HG02840 (cell line): Measurements from ENCODE around the gene LIPT1.
"Not testable (repeated sequence)": the region's sequence is repeated elsewhere in the genome, so short reads cannot be mapped to it uniquely, and the experiment has no call there.

Source experiments
- ATAC-seq: cut with Tn5 transposase; IDR thresholded peaks from one replicate; pipeline ENCODE4 v1.9.1; 2021; ENCODE audit warnings: mild to moderate bottlenecking, moderate library complexity, moderate number of reproducible peaks; ENCODE audit not compliant: unreplicated experiment, low FRiP score

Gene LIPT1

DNA sequence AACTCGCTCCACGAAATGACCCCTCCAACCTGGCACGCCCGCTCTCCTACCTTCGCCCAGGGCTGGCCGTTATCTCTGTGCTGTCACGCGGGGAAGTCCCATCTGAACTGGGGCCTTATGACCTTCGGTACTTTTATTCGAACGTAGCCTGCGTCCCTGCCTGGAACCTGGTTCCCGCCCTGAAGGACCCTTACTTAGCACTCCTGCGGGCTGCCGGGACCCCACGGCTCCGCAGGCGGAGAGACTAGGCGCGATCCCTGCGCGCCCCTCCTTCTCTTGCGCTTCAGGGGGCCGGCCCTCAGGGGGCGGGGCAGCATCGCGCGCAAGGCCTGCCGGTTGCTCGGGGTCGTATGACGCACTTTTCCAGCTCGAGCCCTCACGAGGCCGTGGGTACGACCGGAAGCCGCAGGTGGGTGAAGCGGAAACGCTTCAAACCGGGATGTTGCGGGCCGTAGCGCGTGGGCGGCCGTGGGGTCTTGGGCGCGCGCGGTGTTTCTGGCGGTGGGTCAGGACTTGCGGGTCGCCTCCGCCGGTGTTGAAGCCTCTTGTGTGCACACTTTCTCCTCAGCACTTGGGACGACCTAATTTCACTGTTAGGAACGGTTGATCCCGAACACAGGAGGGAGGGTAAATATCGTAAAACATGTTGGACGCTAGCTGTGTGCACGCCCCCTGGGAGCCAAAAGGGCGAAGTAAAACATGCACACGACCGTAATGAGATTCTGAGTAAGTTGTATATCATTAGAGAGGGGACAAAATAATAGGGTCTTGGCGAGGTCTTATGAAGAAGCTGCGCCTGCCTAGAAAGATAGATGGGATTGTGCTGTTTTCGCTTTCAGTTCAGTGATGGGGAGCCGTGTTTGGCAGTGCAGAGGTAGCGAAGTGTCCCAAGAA lies at the start of gene LIPT1, which contains the start of gene TSGA10:
TSS of gene LIPT1 (plus strand) at position 325 of the 894 bp plus-strand sequence. CDS start 6,991 bp downstream, outside the sequence.
TSS of gene TSGA10 (minus strand) at position 300 of the 894 bp plus-strand sequence. CDS start 45,503 bp downstream, outside the sequence.
- peak; percentile 94 for ATAC-seq

DNA sequence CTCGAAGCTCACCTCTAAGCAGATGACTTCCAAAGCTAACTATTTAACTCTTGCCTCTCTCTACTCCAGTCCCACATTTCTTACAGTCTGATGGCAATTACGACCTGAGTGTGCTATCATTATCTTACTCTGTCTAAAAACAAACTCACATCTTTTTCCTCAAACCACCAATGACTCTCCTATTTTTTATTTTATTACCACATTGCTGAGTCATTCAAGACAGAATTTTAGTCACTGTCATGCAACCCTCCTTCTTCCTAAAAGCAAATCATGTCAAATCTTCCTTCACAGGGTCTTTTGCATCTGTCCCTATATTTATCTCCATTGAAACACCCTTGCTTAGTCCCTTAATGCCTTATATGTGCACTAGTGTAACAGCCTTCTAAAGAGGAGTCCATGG lies 47.9 kb upstream of the LIPT1 start:
- ATAC-seq, result no peak

DNA sequence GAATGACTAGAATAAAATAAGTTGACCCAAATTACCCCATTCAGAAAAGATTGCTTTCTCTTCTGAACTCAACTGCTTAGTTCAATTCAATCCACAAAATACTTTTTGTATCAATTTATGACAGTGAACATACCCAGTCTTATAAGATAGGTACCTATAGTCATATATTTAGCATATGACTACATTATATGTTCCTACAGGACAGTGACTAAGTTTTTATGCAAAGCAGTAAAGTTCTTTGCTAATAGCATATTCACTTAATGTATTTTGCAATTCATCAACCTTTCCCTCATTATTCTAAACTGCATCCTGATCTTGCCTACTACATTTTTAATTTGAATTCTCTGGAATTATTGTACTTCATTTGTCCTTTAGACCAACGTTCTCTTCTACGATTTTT lies 43.5 kb upstream of the LIPT1 start:
- no peak for ATAC-seq

DNA sequence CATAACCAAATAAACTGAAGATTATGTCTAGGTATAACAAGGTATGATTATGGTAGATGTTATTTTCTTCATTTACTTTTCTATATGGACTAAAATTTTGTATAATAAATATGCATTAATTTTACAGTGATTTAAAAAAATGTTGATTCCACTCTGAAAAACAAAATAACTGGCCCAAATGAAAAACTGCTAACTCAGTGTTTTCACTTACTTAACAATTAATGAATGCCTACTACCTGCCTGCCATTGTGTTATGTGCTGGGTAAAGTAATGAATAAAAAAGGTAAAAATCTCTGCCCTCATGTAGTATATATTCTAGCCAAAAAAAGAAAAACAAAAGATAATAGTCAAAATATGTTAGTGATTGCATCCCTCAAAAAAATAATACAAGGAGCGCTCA lies 42.8 kb upstream of the LIPT1 start:
- ATAC-seq, result no peak

DNA sequence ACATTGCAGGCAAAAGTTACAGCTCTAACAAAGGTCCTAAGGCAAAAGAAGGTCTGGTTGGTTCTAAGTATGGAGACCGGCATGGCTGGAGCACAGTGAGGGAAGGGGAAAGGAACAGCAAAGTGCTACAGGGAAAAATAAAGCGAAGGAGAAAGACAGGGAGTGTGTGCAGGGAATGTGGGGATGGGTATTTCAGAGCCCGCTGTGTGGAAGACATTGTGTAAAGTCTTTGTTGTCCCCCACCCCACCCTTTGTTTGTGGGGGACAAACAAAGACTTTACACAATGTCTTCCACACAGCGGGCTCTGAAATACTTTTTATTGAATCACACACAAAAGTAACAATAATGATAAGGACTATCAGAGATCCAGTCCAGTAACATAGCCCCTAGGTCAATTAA lies 42.1 kb upstream of the LIPT1 start:
- no peak for ATAC-seq

DNA sequence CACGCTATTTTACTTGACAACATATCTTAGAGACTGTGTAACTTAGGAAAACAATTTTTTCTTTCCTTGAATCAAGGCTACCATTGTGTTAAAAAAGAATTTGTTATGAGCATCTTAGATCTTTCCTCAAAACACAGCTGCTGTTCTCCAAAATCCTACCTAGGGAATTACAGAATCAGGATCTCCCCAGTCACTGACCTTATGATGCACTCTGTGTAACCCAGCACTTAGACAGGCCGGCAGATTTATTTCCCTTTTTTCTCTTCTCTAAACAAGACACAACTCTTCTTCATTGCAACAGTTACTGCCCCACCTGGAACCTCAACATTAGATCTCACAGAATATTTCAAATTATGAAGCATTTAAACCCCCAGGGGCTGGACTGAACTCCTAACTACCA lies 26.8 kb upstream of the LIPT1 start:
- no peak for ATAC-seq

DNA sequence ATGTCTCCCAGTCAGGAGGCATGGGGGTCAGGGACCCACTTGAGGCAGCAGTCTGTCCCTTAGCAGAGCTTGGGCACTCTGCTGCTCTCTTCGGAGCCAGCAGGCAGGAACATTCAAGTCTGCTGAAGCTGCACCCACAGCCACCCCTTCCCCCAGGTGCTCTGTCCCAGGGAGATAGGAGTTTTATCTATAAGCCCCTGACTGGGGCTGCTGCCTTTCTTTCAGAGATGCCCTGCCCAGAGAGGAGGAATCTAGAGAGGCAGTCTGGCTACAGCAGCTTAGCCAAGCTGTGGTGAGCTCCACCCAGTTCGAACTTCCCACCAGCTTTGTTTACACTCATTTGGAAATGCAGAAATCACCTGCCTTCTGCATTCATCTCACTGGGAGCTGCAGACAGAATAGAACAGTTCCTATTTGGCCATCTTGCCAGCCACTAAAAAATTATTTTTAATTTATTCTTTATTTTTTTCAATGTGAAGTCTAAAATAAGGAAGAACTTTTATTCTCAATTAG lies 19.7 kb upstream of the LIPT1 start:
- not testable (repeated sequence) for ATAC-seq

DNA sequence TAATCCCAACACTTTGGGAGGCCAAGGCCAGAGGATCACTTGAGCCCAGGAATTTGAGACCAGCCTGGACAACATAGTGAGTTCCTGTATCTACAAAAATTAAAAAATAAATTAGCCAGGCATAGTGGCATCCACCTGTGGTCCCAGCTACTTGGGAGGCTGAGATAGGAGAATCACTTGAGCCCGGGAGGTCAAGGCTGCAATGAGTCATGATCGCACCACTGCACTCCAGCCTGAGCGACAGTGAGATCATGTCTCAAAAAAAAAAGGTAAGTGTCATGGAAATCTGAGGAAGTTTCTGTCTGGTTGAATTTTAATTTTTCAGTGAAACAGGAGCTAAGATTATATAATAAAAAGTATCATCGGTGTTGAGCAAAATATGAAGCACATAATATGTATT lies 15.8 kb upstream of the LIPT1 start:
- no peak for ATAC-seq

DNA sequence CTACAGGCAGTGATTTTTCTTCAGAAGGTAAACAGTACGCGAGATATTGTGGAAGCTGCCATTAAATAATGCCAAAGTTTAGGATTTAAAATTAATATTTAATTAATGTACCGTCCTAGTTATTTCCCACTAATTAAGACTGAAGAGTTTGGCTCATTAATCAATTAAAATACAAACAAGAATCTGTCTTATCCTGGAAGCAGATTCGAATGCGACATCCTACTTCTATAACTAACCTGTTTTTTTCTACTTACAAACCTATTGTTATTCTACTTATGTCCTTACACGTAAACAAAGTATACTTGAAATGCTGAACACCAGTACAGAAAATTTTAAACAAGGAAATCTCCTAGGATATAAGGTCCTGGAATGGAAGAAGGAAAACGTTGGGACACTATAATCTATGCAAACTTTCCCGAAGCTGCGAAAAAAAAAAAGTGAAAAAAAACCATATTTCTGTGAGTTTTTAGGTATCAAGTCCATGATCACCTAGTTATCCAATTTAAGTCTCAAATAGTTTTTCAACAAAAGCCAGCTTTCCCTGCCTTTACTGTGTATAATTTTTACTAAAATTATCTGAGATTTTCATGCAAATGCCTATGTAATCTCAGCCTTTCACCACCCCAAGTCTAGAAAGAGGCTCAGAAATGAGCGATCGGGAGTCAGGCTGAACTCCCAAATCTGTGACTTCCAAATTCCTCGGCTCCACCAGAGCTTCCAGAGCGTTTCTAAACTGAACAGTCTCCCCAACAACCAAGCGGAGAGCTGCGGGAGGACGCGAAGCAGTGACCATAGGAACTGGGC lies 14.5 kb upstream of the LIPT1 start:
- ATAC-seq, result no peak

DNA sequence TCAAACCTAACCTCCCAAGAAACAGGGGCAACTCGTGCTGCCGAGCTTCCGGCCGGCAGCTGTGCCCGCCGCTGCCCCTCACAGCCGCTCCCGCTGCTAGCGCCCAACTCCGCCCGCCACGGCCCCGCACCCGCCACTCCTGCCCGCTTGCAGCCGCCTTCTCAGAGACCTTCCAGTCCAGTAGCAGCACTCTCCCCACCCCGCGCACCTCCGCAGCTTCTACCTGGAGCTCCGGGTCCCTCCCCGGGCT lies 14.0 kb upstream of the LIPT1 start:
- no peak for ATAC-seq

DNA sequence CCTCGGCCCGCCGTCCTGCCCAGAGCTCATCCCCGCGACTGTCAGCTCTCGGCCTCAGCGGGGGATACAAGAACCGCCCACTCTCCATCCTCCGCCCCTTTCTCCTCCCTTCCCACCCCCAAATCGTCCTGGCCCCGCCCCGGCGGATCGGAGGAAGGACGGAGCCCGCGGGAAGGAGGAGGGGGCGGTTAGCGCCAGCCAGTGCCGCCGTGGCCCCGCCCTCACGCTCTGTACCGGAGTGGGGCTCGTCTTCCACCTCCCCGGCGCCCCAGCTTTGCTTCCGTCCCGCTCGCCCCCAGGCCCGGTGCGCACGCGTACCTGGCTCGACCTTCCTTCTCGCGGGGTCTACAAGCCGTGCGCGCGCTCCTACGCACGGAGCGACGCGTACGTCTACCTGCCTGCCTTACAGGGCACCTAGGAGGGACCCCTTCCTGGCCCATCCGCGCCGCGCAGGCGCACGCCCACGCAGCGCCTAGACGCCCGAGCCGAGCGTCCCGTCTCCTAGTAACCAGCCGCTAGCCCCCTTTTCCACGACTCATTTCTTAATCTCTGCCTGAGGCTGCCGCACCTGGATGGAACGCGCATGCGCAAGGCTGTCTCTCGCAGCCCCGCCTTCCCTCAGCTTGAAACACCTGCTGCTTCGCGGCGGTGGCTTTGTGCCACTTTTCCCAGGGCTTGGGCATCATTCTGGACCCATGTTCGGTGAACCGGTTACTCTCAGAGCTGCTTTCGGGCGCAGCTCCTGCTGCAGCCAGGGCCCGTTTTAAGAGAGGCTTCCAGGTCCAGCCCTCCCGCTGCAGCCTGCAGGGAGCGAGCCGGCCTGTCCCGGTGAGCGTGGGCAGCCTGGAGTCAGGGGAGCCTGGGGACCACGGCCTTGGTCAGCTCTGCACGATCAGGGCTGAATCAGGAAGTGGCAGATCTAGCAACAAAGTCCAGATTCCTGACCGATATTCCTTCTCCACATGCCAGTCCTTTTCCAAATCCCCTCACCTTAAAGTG lies 13.4 kb upstream of the LIPT1 start, which contains the start of gene C2orf15:
TSS of gene C2orf15 (plus strand) at position 598 of the 999 bp plus-strand sequence. CDS start 8,852 bp downstream, outside the sequence.
- ATAC-seq, result peak; percentile 91

DNA sequence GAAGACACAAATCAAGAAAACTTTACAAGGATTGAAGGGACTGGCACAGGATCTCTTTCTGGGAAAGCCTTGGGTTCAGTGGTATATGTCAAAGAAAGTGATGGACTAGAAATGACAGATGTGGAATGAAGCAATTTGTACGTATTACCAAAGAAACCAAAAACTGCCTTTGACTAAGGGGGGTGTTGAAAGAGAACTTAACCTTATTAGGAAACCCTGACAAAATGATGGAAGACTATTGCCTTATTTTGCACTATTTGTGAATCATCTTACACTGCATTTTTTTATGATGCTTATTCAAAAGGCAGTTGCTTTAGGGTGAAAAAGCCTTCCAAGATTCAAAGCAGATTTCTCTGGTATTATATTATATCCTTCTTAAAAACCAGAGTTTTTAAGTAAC lies 4.1 kb upstream of the LIPT1 start:
- ATAC-seq, result no peak

DNA sequence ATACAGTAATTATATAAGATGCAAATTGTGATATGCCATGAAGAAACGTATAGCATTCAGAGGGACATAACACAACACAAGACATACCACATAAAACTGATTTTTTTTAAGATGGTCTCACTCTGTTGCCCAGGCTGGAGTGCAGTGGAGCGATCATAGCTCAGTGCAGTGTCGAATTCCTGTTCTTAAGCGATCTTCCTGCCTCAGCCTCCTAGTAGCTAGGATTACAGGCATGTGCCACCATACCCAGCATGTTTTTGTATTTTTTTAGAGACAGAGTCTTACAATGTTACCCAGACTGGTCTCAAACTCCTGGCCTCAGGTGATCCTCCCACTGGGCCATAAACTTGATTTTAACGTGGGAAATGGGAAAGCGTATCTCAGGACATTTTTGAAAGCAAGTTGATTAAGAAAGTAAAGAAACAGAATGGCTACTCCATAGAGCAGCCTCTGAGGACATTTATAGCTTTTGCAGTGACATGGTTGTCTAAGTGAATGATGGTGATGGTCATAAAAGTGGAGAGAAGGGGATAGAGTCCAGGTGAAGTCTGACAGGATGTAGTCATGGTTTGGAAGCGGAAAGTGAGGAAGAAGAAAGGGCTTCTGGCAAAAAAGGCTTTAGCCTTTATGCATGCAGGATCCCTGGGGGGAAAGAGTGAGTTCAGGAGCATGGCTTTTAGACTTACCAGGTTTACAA lies 2.4 kb upstream of the LIPT1 start:
- ATAC-seq, result no peak

DNA sequence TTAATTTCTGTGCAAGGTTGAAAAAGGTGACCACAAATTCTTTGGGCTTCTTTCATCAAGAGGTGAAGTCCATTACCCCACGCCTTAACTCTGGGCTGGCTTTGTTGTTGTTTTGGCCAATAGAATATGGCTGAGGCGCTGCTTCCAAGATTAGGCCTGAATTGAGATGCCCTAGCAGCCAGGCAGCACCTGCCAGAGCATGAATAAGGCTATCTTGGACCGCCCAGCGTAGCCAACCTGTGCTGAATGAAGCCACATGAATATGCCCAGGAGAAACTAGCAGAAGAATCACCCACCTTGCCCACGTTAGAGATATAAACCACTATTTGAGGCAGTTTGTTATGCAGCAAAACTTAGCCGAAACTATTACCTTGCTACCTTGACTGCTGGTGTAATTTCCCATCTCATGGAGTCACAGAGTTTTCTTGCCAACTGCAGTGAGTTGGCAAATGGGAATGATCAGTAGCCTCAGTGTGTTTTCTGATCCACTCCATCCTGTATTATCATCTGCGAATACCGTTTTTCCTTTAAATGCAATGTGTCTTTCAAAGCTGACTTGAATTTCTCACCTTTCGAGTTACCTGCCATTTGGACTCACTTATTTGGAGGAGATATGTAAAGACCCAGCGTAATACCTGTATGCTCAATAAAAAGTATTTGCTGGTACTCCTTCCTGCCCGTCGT lies 704 bp upstream of the LIPT1 start:
- no peak for ATAC-seq

DNA sequence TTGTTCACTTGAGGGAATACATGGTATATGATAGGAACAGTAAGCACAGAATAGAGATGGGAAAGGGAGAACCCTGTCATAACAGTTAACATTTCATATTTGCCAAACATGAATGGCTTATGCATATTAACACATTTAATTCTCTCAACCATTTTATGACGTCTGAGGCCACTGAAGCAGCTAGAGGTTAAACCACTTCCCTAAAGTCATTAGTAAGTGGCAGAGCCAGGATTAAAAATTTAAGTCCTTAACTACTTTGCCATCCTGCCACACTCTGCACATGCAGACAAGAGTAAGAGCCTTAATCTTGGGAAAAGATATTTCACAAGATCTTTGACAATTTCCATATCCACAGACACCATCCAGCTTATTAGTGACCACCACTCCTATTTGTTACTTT lies 2.1 kb downstream of the LIPT1 start:
- no peak for ATAC-seq

DNA sequence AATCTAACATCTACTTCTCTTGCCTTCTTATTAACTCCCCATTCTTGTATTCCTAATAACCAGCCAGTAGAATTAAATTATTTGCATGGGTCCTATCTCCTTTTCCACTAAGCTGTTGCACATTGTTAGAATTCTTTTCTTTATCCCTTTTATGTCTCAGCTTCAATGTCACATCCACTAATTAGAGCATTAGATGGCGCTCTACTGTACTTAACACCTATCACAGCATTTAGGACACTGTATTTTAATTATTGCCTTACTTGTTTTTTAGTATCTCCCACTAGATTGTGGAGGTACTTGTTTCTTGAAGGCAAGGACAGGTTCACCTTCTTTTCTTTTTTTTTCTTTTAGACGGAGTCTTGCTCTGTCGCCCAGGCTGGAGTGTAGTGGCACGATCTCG lies 3.8 kb downstream of the LIPT1 start:
- no peak for ATAC-seq

DNA sequence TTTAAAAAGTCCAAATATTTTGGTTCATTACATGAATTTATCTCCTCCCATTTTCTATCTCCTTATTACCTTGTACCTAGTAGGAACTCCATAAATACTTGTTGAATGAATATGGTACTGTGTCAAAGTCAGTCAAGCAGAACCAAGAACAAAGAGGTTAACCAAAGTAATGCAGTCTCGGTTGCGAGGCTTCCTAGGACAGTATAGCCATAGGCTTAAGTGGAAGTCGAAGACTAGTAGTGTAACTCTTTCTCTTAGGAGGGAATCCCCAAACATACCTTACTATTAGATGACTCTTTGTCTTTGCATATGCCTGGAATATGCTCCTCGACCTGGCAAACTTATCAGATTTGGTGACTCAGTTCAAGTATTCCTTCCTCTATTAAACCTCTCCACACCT lies 4.8 kb downstream of the LIPT1 start:
- no peak for ATAC-seq

DNA sequence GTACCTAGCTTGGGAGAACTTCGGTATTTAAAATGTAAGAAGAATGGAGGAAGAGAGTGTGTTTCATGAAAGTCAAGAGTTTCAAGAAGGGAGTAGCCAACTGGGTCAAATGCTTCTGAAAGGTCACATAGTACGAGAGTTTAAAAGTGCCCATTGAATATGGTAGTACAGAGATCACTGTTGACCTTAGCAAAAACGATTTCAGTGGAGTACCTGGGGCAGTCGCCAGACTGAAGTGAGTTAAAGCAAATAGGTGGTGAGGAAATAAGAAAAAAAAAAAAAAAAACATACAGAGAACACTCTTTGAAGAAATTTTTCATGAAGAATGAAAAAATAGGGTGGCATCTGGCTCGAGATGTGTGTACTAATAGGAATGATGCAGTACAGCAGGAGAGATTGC lies 11.5 kb downstream of the LIPT1 start:
- no peak for ATAC-seq

DNA sequence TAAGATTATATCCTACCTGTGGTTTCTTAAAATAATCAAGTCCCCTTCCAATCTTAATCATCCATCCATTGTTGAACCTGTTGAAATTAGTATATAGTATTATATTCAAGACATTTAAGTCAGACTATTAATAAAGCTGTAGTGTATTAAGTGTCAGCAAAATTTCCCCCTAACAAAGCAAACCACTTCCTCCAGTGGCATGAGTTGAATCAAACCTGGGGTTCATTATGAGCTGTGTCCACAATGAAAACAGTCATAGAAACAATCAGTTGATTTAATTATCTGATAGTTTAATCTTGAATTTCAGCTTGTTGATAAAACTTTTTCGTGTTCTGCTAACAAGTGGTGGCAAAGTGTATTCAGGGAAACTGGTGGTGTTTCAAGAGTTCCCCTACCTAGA lies 14.8 kb downstream of the LIPT1 start:
- no peak for ATAC-seq
